HepG2 (cell line): ENCODE data around the gene ID3. TPM values are rescaled to one million over a fixed set of nuclear protein-coding genes. Genes with fewer than 3 reads are reported as not detected.

Experiments
- NFKBIZ ChIP-seq: IDR thresholded peaks from 2 replicates; pipeline ENCODE4 v1.6.1; 2018; ENCODE audit warnings: missing genetic modification reagents, missing compliant biosample characterization
- RBAK ChIP-seq: sonication (generic); formaldehyde crosslinking; IDR thresholded peaks from 2 replicates; pipeline ENCODE4 v1.5.1; 2020; ENCODE audit warnings: mild to moderate bottlenecking, missing genetic modification reagents
- RELA ChIP-seq: sonication (generic); formaldehyde crosslinking; IDR thresholded peaks from 2 replicates; pipeline ENCODE4 v1.4.0; 2020; ENCODE audit warnings: missing genetic modification reagents
- REST ChIP-seq, 2 experiments: IDR thresholded peaks; 2 replicates each; pipeline ENCODE4 v1.6.1; 2011 to 2012; ENCODE audit warnings: low read length in 2 of 2, borderline replicate concordance in 1 of 2, low read depth in 1 of 2, mild to moderate bottlenecking in 1 of 2, moderate library complexity in 1 of 2
- RORA ChIP-seq: sonication (generic); formaldehyde crosslinking; IDR thresholded peaks from 2 replicates; pipeline ENCODE4 v1.5.0; 2020; ENCODE audit warnings: mild to moderate bottlenecking, missing genetic modification reagents, moderate library complexity
- SETDB1 ChIP-seq: sonication (generic); formaldehyde crosslinking; IDR thresholded peaks from 2 replicates; pipeline ENCODE4 v1.5.1; 2020; ENCODE audit warnings: missing genetic modification reagents, mild to moderate bottlenecking, borderline replicate concordance
- SSRP1 ChIP-seq: IDR thresholded peaks from 2 replicates; pipeline ENCODE4 v1.6.1; 2016; ENCODE audit warnings: control low read depth
- TBP ChIP-seq: sonication (generic); formaldehyde crosslinking; IDR thresholded peaks from 2 replicates; pipeline ENCODE4 v1.5.0; 2020; ENCODE audit warnings: missing genetic modification reagents
- THAP9 ChIP-seq: sonication (generic); formaldehyde crosslinking; IDR thresholded peaks from 2 replicates; pipeline ENCODE4; 2020; ENCODE audit warnings: missing genetic modification reagents, mild to moderate bottlenecking, borderline replicate concordance
- ZBTB10 ChIP-seq: sonication (generic); formaldehyde crosslinking; IDR thresholded peaks from 2 replicates; pipeline ENCODE4 v1.4.0; 2020; ENCODE audit warnings: missing genetic modification reagents, borderline replicate concordance
- ZBTB43 ChIP-seq: sonication (generic); formaldehyde crosslinking; conservative IDR thresholded peaks from 2 replicates; pipeline ENCODE4 v1.4.0; 2020; ENCODE audit warnings: missing genetic modification reagents
- ZNF460 ChIP-seq: sonication (generic); formaldehyde crosslinking; IDR thresholded peaks from 2 replicates; pipeline ENCODE4 v1.5.1; 2020; ENCODE audit warnings: missing genetic modification reagents, mild to moderate bottlenecking, borderline replicate concordance
- ZNF644 ChIP-seq: IDR thresholded peaks from 2 replicates; pipeline ENCODE4 v1.6.1; 2016; ENCODE audit warnings: low read depth
- ZNF691 ChIP-seq: sonication (generic); formaldehyde crosslinking; IDR thresholded peaks from 2 replicates; pipeline ENCODE4 v1.4.0; 2020; ENCODE audit warnings: missing genetic modification reagents, low read depth, mild to moderate bottlenecking, borderline replicate concordance
- polyA plus RNA-seq, 8 experiments: library from polyadenylated mRNA; depleted of rRNA in 3 of 8; stranded (reverse) in 7 of 8; unstranded in 1 of 8; fragments of >200 nt; fragmentation: Illumina TruSeq in 4 of 8; extraction: Trizol in 4 of 8; gene quantifications; 2 replicates each; pipeline versions ENCODE4 v1.2.1 to v1.2.3, GENCODE V29; 2011 to 2016; ENCODE audit warnings: low read depth in 4 of 8, missing spikeins in 1 of 8, mixed read lengths in 1 of 8; ENCODE audit not compliant: insufficient read depth in 1 of 8
- total RNA-seq, 5 experiments: library from RNA; depleted of rRNA; stranded (reverse); fragments of >200 nt; fragmentation: Illumina TruSeq; extraction: Trizol; gene quantifications; 2 replicates each; pipeline ENCODE4 v1.2.3, GENCODE V29; 2016; ENCODE audit warnings: low read depth in 1 of 5
- TF ChIP-seq, protein P1 (sequence below): sonication (generic); formaldehyde crosslinking; IDR thresholded peaks from 2 replicates; pipeline ENCODE4 v1.8.1; 2023; ENCODE audit warnings: mild to moderate bottlenecking, inconsistent platforms, moderate library complexity, missing genetic modification reagents, borderline replicate concordance

The ID3 gene
- total and polyA plus RNA-seq, 2 of the 13 experiments (the other 11 are each of a cell fraction or from before 2014, with no cell fraction given): 64.8 to 115 TPM

DNA sequence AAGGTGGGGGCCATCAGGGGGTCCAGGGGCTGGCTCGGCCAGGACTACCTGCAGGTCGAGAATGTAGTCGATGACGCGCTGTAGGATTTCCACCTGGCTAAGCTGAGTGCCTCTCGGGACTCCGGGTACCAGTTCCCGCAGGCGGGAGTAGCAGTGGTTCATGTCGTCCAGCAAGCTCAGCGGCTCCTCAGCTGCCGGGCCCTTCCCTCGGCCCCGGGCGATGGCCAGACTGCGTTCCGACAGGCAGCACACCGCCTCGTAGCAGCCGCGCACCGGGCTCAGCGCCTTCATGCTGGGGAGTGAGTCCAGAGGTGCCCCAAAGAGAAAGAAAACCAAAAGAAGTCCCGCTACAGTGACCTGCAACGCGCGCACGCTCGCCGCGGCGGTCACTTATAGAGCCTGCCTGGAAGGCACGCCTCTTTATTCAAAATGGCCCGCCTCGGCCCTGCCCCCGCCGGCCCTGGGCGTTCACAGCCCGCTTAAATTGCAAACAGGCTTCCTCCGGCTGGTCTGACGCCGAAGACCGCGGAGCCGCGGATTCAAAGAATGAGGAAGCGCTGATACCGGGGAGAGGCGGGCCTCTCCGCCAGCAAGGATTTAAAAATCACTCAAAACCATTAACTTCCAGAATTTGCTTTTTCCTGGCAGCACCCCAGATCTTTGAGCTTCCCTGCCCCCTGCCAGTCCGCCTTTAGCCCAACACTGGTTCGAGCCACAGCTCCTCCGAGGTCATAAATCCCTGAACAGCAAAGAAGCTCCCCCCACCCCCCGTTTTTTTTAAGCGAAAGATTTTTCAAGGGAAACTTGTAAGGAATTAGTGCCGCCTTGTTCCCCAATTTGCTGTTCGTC, at the start of gene ID3 (continued):
- TF ChIP-seq ZBTB10 (CRISPR knock-in tag) (peak; percentile 46; the same call in 1 of the 2 replicates), THAP9 (CRISPR knock-in tag) (peak; percentile 92), RBAK (CRISPR knock-in tag) (no peak), TBP (CRISPR knock-in tag) (no peak), SETDB1 (no peak), SSRP1 (CRISPR knock-in tag) (no peak; the same call in 1 of the 2 replicates), ZNF644 (no peak), REST (IDR thresholded peaks at IDR 0.05; ENCODE audit: borderline replicate concordance in 1 of 2, low read depth in 1 of 2, low read length in 2 of 2) (no peak), ZBTB43 (CRISPR knock-in tag) (peak; percentile 3; the same call in 1 of the 2 replicates), RELA (CRISPR knock-in tag) (no peak), ZNF691 (CRISPR knock-in tag) (no peak), ZNF460 (no peak), NFKBIZ (CRISPR knock-in tag) (no peak; the same call in 1 of the 2 replicates), RORA (CRISPR knock-in tag) (no peak)
- TF ChIP-seq, protein P1, sequence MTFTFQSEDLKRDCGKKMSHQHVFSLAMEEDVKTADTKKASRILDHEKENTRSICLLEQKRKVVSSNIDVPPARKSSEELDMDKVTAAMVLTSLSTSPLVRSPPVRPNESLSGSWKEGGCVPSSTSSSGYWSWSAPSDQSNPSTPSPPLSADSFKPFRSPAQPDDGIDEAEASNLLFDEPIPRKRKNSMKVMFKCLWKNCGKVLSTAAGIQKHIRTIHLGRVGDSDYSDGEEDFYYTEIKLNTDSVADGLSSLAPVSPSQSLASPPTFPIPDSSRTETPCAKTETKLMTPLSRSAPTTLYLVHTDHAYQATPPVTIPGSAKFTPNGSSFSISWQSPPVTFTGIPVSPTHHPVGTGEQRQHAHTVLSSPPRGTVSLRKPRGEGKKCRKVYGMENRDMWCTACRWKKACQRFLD: no peak
